ENCODE measurements around the gene TRAFD1. TPM values are rescaled to one million over a fixed set of nuclear protein-coding genes. Genes with fewer than 3 reads are reported as not detected.

The TRAFD1 gene
- total RNA-seq, 1 donor from 2014 or later, result 50.8 TPM

- intact Hi-C loops (cut with micrococcal nuclease), result no loop called here
Measured at GRCh38 chr12:112112409-112113133, 12.8 kb upstream of the TRAFD1 start.

- intact Hi-C loops (cut with micrococcal nuclease), result no loop called here
Measured at GRCh38 chr12:112115259-112116045, 9.9 kb upstream of the TRAFD1 start.

- intact Hi-C loops (cut with micrococcal nuclease), result no loop called here
Measured at GRCh38 chr12:112116232-112117060, 8.9 kb upstream of the TRAFD1 start.

DNA sequence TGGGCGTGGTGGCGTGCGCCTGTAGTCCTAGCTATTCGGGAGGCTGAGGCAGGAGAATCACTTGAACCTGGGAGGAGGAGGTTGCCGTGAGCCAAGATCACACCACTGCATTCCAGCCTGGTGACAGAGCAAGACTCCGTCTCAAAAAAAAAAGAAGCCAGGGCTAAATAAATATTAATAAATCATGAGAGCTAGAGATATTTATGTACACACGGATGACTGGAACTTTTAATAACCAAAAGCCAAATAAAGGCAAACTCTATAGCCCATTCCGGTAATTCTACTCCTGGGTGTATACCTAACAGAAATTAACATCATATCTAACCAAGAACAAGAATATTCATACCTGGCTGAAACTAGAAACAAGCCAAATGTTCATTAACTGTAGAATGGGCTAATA, 7.7 kb upstream of the TRAFD1 start:
- intact Hi-C loops (cut with micrococcal nuclease), result no loop called here

DNA sequence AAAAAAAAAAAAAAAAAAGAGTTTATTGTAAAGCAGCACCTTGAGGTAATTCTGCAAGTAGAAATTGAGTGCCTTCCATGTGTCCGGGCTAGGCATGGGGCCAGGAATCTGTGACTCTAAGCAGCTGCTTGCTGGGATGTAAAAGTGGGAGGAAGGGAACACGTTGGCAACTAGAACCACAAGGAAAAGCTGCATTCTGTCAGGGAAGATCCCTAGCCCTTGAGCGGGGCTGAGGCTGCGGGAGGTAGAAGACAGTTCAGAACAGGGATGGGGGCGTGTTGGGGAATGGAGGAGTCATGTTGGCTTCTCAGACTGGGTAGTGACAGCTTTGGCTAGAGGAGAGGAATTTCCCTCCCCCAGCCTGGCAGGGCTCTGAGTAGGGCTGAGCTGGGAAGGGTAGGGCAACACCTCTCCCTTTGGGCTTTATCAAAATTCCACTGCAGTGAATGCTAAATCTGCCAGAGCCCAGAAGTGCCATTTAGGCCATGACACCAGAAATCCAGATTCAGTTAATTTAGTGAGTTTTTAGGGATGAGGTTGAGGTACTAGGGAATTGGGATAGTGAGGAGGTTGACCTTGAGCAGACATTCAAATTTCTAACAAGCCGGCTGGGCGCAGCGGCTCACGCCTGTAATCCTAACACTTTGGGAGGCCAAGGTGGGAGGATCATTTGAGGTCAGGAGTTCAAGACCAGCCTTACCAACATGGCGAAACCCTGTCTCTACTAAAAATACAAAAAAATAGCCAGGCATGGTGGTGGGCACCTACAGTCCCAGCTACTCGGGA, 3.4 kb upstream of the TRAFD1 start:
- intact Hi-C loops (cut with micrococcal nuclease), result no loop called here

DNA sequence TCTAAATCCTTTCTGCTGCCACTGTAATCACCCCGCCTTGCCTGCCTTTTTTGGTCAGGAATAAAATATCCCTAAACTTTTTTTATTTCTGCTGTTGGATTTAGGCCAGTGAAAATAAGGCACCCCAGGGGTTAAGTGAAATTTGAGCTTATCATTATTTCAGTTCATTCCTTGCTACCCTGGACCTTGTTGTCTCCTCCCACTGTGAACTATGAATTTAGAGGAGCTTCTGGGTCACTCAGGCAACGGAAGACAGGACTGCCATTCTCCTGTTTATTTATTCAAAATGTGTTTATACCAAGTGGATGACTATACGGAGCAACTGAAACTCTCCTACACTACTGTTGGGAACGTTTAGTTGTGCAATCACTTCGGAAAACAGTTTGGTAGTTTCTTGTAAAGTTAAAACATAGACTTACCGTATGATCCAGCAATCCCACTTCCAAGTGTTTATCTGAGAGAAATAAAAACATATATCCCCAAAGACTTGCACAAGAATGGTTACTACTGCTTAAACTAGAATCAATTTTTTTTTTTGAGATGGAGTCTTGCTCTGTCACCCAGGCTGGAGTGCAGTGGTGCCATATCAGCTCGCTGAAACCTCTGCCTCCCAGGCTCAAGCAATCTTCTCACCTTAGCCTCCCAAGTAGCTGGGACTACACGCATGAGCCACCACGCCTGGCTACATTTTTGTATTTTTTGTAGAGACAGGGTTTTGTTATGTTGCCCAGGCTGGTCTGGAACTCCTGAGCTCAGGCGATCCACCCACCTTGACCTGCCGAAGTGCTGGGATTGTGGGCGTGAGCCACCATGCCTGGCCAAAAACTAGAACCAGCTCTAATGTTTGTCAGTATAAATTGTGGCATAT, 2.3 kb upstream of the TRAFD1 start:
- intact Hi-C loops (cut with micrococcal nuclease), result no loop called here

DNA sequence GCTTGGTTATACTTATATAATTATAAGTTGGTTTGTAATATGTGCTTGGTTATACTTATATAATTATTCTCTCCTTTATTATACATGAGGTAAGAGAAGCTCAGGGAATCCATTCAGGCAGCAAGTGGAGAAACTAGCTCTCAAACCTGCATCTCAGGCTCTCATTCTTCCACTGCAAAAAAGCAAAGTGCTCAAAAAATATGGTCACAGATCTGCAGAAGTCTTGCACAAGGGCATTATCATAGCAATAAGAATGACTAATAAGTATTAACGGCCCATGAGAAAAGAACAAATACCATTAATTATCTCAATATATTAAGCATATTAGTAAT, 476 bp upstream of the TRAFD1 start:
- intact Hi-C loops (cut with micrococcal nuclease), result loop anchor here (1.0 kb wide), 3 partner anchors 16 to 284 kb away; partner anchors contain the start of genes ERP29, RPL6 and TMEM116

DNA sequence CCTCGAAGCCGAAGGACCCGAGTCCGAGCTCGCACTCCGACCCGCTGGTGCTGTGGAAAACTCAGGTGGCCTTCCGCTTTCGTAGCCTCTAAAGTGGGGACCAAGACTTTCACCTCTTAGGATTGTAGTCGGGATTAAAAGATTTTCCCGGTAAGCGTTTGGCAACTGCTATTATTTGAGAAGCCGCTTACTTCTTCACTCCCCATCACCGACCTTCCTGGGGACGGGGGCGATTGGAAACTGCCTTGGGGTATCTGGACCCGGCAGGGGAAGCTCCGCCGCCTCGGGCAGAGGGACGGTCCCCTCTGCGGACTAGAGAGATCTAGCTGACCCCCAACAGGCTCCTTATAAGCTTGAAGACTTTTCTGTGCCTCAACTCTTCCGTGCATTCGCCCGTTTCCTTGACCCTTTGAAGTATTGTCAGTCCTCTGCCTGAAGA, 659 bp downstream of the TRAFD1 start:
- intact Hi-C loops (cut with micrococcal nuclease), result loop anchor here (1.0 kb wide), 3 partner anchors 17 to 283 kb away; partner anchors contain the start of genes ERP29, RPL6 and TMEM116

DNA sequence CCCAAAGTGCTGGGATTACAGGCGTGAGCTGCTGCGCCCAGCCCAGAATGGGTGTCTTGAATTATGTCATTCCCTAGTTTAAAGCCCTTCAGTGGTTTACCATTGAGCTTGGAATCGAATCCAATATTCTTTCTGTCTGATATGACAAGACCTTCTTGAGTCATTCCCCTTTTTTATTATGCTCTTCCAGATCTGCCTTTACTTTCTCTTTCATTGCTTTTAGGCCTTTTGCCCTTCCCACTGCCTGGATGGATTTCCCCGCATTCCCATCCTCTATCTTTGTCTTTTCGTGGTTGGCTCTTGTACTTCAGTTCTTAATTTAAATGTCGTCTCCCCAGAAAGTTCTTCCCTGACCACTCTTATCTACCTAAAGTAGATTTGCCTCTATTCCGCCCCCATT, 1.6 kb downstream of the TRAFD1 start:
- intact Hi-C loops (cut with micrococcal nuclease), result no loop called here

DNA sequence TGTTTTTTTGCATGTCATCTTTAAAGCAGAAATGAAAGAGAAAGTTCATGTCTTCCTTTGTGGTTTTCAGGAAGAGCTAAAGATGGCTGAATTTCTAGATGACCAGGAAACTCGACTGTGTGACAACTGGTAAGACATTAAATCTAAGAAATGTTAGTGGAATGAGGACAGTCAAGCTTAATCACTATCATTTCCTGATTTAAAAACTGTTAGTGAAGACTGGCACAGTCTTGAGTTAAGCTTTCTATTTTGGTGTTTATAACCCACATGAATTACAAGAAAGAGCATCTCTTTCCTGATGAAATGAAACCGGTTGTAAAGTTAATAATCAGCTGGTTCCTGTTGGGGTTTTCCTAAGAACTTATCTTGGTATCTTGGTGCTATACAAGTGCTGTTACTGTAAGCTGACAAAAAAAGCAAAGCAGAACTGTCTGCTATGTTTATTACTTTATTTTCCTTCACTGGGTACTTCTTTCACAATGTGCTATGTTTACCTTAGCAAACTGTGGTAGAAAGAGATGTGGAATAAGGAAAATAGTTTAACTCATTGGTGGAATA, 5.2 kb downstream of the TRAFD1 start:
- intact Hi-C loops (cut with micrococcal nuclease), result loop anchor here (1.0 to 2.0 kb wide), 5 partner anchors 21 to 278 kb away; partner anchors contain the start of genes HECTD4 and RPL6

DNA sequence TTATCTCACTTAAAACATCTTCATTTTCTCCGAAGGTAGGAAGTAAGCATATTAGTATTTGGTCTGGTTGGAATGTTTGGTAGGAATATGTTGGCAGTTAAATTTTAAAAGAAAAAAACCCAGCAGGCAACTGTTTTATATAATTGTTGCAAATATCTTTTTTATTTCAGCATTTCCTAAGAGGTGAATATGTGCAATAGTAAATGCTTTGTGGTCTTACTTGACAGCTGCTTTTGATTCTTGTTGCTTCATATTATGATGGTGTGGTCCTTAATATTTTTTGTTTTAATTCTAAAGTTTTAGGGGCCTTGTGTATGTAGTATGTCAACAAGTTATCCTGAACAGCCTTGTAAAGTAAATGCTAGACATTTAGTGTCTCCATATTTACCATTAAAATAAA, 6.3 kb downstream of the TRAFD1 start:
- intact Hi-C loops (cut with micrococcal nuclease), result loop anchor here (2.0 kb wide), 3 partner anchors 139 to 277 kb away; partner anchors contain the start of genes HECTD4 and RPL6

DNA sequence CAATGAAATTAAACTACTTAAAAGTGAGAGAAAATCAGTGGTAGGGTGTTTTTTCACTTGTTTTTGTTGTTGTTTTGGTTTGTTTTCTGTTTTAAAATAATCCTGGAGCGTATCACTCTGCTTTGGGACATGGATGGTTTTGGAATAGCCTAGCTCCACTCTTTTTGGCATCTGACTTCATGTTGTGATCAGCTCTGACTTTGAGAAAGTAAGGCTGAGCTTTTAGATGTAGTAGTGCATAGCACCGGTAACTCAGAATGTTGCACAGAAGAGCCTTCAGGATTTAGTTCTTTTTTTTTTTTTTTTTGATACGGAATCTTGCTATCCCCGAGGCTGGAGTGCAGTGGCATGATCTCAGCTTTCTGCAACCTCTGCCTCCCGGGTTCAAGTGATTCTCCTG, 8.1 kb downstream of the TRAFD1 start:
- intact Hi-C loops (cut with micrococcal nuclease), result no loop called here

GRCh38 chr12:112134731-112135130, 9.4 kb downstream of the TRAFD1 start:
- intact Hi-C loops (cut with micrococcal nuclease), result no loop called here

- intact Hi-C loops (cut with micrococcal nuclease), result no loop called here
Measured at GRCh38 chr12:112140728-112141127, 15.4 kb downstream of the TRAFD1 start.

DNA sequence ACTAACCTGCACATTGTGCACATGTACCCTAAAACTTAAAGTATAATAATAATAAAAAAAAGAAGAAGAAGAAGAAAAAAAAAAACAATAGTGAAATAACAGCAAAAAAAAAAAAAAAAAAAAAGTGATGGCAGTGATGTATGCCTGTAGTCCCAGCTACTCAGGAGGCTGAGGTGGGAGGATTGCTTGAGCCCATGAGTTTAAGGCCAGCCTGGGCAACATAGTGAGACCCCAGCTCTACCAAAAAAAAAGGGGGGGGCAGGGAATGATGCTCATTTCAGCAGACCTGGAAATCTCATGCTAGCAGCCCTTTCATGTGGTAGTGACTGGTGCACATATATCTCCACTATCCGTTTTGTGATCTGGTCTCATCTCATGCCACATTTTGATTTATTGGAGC, 20.8 kb downstream of the TRAFD1 start:
- intact Hi-C loops (cut with micrococcal nuclease), result no loop called here

GRCh38 chr12:112148031-112148513, 22.7 kb downstream of the TRAFD1 start:
- intact Hi-C loops (cut with micrococcal nuclease), result no loop called here

DNA sequence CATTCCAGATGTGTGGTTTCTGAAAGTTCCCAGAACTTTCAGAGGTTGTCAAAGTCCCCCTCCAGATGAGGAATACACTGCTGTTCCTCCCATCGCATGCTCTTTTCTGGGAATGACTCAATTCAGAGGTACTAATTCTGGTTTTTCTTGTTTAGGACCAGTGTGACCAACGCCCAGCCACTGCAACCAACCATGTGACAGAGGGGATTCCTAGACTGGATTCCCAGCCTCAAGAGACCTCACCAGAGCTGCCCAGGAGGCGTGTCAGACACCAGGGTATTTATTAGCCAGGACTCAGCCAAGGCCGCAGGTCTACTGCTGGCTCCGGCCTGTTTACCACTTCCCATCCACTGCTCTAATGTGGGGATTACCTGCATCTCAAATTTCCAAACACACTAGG, 24.2 kb downstream of the TRAFD1 start:
- intact Hi-C loops (cut with micrococcal nuclease), result no loop called here

GRCh38 chr12:112151766-112152541, 26.6 kb downstream of the TRAFD1 start:
- intact Hi-C loops (cut with micrococcal nuclease), result no loop called here
